Endothelial cell (in vitro differentiated cells): Measurements from ENCODE around the gene INSRR. TPM values are rescaled to one million over a fixed set of nuclear protein-coding genes. Genes with fewer than 3 reads are reported as not detected.

Experiments used
- DNase-seq: peaks from one replicate; pipeline ENCODE4 v3.0.0; 2021; ENCODE audit warnings: low spot score
- H3K27ac Mint-ChIP-seq: one replicate; pipeline ENCODE4 v1.8.0; 2021; ENCODE audit warnings: mixed read lengths, inconsistent platforms; ENCODE audit not compliant: unreplicated experiment
- H3K27me3 Mint-ChIP-seq: one replicate; pipeline ENCODE4 v1.8.0; 2021; ENCODE audit warnings: mild to moderate bottlenecking, moderate library complexity, mixed read lengths, inconsistent platforms; ENCODE audit not compliant: unreplicated experiment
- H3K36me3 Mint-ChIP-seq: one replicate; pipeline ENCODE4 v1.8.0; 2021; ENCODE audit warnings: mild to moderate bottlenecking, low read depth, mixed read lengths, inconsistent platforms; ENCODE audit not compliant: unreplicated experiment
- H3K4me1 Mint-ChIP-seq: one replicate; pipeline ENCODE4 v1.8.0; 2021; ENCODE audit warnings: mild to moderate bottlenecking, mixed read lengths, inconsistent platforms; ENCODE audit not compliant: unreplicated experiment
- H3K4me3 Mint-ChIP-seq: one replicate; pipeline ENCODE4 v1.8.0; 2021; ENCODE audit warnings: mild to moderate bottlenecking, mixed read lengths, inconsistent platforms; ENCODE audit not compliant: unreplicated experiment
- H3K9me3 Mint-ChIP-seq: one replicate; pipeline ENCODE4 v1.8.0; 2021; ENCODE audit warnings: mixed read lengths, inconsistent platforms; ENCODE audit not compliant: unreplicated experiment
- CTCF ChIP-seq: fragments of 200-600 bp; sonication (generic); IDR thresholded peaks from one replicate; pipeline ENCODE4 v1.5.0; 2021; ENCODE audit warnings: antibody characterized with exemption; ENCODE audit not compliant: unreplicated experiment
- total RNA-seq: library from RNA; stranded (reverse); fragmentation: NEBNext Ultra II Directional; extraction: Animal tissue kit (Norgen Biotek cat#: 25700); gene quantifications from one replicate; pipeline ENCODE4 v1.2.1, GENCODE V29; 2021; ENCODE audit not compliant: unreplicated experiment

The INSRR gene
- total RNA-seq, 1 donor from 2014 or later, result not detected

- Mint-ChIP-seq H3K4me1 (peaks cover 56% of the 10 kb centered on the region), H3K27ac (peak overlapping the region; percentile 79), H3K27me3 (peaks cover 24% of the 10 kb centered on the region), H3K9me3 (no peaks in the 10 kb centered on the region), H3K36me3 (peaks cover 5% of the 10 kb centered on the region), H3K4me3 (peak overlapping the region; percentile 68)
- DNase-seq, result no peak
- no peak for TF ChIP-seq CTCF
These were observed 36.0 kb upstream of the INSRR start for GRCh38 chr1:156894711-156895454.

- Mint-ChIP-seq H3K4me1 (peaks cover 54% of the 10 kb centered on the region), H3K36me3 (peaks cover 8% of the 10 kb centered on the region), H3K4me3 (peak overlapping the region; percentile 90), H3K27me3 (peaks cover 24% of the 10 kb centered on the region), H3K9me3 (no peaks in the 10 kb centered on the region), H3K27ac (peak overlapping the region; percentile 36)
- DNase-seq, result no peak
- no peak for TF ChIP-seq CTCF
These were observed 35.1 kb upstream of the INSRR start for GRCh38 chr1:156894001-156894400.

- peak; percentile 72 for DNase-seq
- peak within 1 kb of the TSS; percentile 36 for H3K27ac Mint-ChIP-seq
- H3K36me3 Mint-ChIP-seq, result peaks cover 12% of the 10 kb centered on the region
- peak; percentile 33 for TF ChIP-seq CTCF
- peak within 1 kb of the TSS; percentile 90 for H3K4me3 Mint-ChIP-seq
- H3K4me1 Mint-ChIP-seq, result peaks cover 52% of the 10 kb centered on the region
- no peaks in the 10 kb centered on the region for H3K9me3 Mint-ChIP-seq
- H3K27me3 Mint-ChIP-seq, result peaks cover 26% of the 10 kb centered on the region
These were observed 34.4 kb upstream of the INSRR start, which contains the start of gene PEAR1 for GRCh38 chr1:156893048-156893953. Gene PEAR1 (plus strand): TSS chr1:156893718. CDS start chr1:156903927, 10,209 bp downstream.

GRCh38 chr1:156892190-156893047 is 33.5 kb upstream of the INSRR start:
- peaks cover 22% of the 10 kb centered on the region for H3K27me3 Mint-ChIP-seq
- DNase-seq, result peak; percentile 99
- H3K4me3 Mint-ChIP-seq, result peak overlapping the region; percentile 80
- H3K36me3 Mint-ChIP-seq, result peaks cover 12% of the 10 kb centered on the region
- peaks cover 43% of the 10 kb centered on the region for H3K4me1 Mint-ChIP-seq
- peak; percentile 65 for TF ChIP-seq CTCF
- H3K27ac Mint-ChIP-seq, result no peak overlapping the region
- no peaks in the 10 kb centered on the region for H3K9me3 Mint-ChIP-seq
